Endothelial cell (in vitro differentiated cells): ENCODE measurements around the gene DDX51. TPM values are rescaled to one million over a fixed set of nuclear protein-coding genes. Genes with fewer than 3 reads are reported as not detected.

Experiments
- DNase-seq: peaks from one replicate; pipeline ENCODE4 v3.0.0; 2021; ENCODE audit warnings: low spot score
- H3K27ac Mint-ChIP-seq: one replicate; pipeline ENCODE4 v1.8.0; 2021; ENCODE audit warnings: mixed read lengths, inconsistent platforms; ENCODE audit not compliant: unreplicated experiment
- H3K27me3 Mint-ChIP-seq: one replicate; pipeline ENCODE4 v1.8.0; 2021; ENCODE audit warnings: mild to moderate bottlenecking, moderate library complexity, mixed read lengths, inconsistent platforms; ENCODE audit not compliant: unreplicated experiment
- H3K36me3 Mint-ChIP-seq: one replicate; pipeline ENCODE4 v1.8.0; 2021; ENCODE audit warnings: mild to moderate bottlenecking, low read depth, mixed read lengths, inconsistent platforms; ENCODE audit not compliant: unreplicated experiment
- H3K4me1 Mint-ChIP-seq: one replicate; pipeline ENCODE4 v1.8.0; 2021; ENCODE audit warnings: mild to moderate bottlenecking, mixed read lengths, inconsistent platforms; ENCODE audit not compliant: unreplicated experiment
- H3K4me3 Mint-ChIP-seq: one replicate; pipeline ENCODE4 v1.8.0; 2021; ENCODE audit warnings: mild to moderate bottlenecking, mixed read lengths, inconsistent platforms; ENCODE audit not compliant: unreplicated experiment
- H3K9me3 Mint-ChIP-seq: one replicate; pipeline ENCODE4 v1.8.0; 2021; ENCODE audit warnings: mixed read lengths, inconsistent platforms; ENCODE audit not compliant: unreplicated experiment
- CTCF ChIP-seq: fragments of 200-600 bp; sonication (generic); IDR thresholded peaks from one replicate; pipeline ENCODE4 v1.5.0; 2021; ENCODE audit warnings: antibody characterized with exemption; ENCODE audit not compliant: unreplicated experiment
- total RNA-seq: library from RNA; stranded (reverse); fragmentation: NEBNext Ultra II Directional; extraction: Animal tissue kit (Norgen Biotek cat#: 25700); gene quantifications from one replicate; pipeline ENCODE4 v1.2.1, GENCODE V29; 2021; ENCODE audit not compliant: unreplicated experiment

DDX51 gene
- total RNA-seq, 1 donor from 2014 or later: 16.1 TPM

GRCh38 chr12:132145334-132145733 lies 1.2 kb upstream of the DDX51 start:
- Mint-ChIP-seq H3K9me3 (no peaks in the 10 kb centered on the region), H3K27me3 (peaks cover 19% of the 10 kb centered on the region), H3K27ac (no peak overlapping the region), H3K4me3 (peak overlapping the region; percentile 93), H3K4me1 (peaks cover 12% of the 10 kb centered on the region), H3K36me3 (peaks cover 16% of the 10 kb centered on the region)
- no peak for TF ChIP-seq CTCF
- DNase-seq: no peak

- TF ChIP-seq CTCF: no peak
- peak overlapping the region; percentile 82 for H3K27ac Mint-ChIP-seq
- peak overlapping the region; percentile 93 for H3K4me3 Mint-ChIP-seq
- no peak for DNase-seq
- H3K36me3 Mint-ChIP-seq: peaks cover 17% of the 10 kb centered on the region
- peaks cover 21% of the 10 kb centered on the region for H3K27me3 Mint-ChIP-seq
- peaks cover 12% of the 10 kb centered on the region for H3K4me1 Mint-ChIP-seq
- no peaks in the 10 kb centered on the region for H3K9me3 Mint-ChIP-seq
Observed at GRCh38 chr12:132144810-132145168, 670 bp upstream of the DDX51 start.

- Mint-ChIP-seq H3K4me3 (peak overlapping the region; percentile 90), H3K4me1 (peaks cover 12% of the 10 kb centered on the region), H3K36me3 (peaks cover 25% of the 10 kb centered on the region)
Observed at GRCh38 chr12:132143336-132144071, 615 bp downstream of the DDX51 start.

GRCh38 chr12:132142679-132143335 lies 1.3 kb downstream of the DDX51 start:
- H3K27ac Mint-ChIP-seq: peak overlapping the region; percentile 68
- peaks cover 12% of the 10 kb centered on the region for H3K4me1 Mint-ChIP-seq
- peaks cover 26% of the 10 kb centered on the region for H3K27me3 Mint-ChIP-seq
- TF ChIP-seq CTCF: no peak
- H3K4me3 Mint-ChIP-seq: peak overlapping the region; percentile 90
- H3K36me3 Mint-ChIP-seq: peaks cover 28% of the 10 kb centered on the region
- no peaks in the 10 kb centered on the region for H3K9me3 Mint-ChIP-seq
- no peak for DNase-seq

More at GRCh38 chr12:132143336-132144071, 615 bp downstream of the DDX51 start:
- H3K27ac Mint-ChIP-seq: peak overlapping the region; percentile 68
- no peak for DNase-seq
- H3K27me3 Mint-ChIP-seq: peaks cover 23% of the 10 kb centered on the region
- no peak for TF ChIP-seq CTCF
- H3K9me3 Mint-ChIP-seq: no peaks in the 10 kb centered on the region
